ENCODE data around the gene KCNK15.

DNA sequence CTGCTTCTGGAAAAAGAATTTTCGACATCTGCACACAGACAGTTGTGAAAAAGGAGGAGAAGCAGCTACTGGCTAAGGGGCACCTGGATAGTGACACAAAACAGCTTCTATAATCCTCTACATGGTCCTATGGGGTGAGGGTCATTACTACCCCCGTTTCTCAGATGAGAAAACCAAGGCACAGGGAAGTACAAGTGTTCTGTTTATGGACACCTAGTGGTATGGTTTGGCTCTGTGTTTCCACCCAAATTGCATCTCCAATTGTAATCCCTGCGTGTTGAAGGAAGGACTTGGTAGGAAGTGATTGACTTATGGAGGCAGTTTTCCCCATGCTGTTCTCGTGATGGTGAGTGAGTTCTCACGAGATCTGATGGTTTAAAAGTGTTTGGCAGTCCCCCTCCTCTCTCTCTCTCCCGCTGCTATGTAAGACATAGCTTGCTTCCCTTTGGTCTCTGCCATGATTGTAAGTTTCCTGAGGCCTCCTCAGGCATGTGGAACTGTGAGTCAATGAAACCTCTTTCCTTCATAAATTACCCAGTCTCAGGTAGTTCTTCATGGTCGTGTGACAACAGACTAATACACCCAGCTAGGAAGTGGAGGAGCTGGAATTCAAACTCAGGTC, 2.5 kb upstream of the KCNK15 start:
- TF ChIP-seq, protein P1, sequence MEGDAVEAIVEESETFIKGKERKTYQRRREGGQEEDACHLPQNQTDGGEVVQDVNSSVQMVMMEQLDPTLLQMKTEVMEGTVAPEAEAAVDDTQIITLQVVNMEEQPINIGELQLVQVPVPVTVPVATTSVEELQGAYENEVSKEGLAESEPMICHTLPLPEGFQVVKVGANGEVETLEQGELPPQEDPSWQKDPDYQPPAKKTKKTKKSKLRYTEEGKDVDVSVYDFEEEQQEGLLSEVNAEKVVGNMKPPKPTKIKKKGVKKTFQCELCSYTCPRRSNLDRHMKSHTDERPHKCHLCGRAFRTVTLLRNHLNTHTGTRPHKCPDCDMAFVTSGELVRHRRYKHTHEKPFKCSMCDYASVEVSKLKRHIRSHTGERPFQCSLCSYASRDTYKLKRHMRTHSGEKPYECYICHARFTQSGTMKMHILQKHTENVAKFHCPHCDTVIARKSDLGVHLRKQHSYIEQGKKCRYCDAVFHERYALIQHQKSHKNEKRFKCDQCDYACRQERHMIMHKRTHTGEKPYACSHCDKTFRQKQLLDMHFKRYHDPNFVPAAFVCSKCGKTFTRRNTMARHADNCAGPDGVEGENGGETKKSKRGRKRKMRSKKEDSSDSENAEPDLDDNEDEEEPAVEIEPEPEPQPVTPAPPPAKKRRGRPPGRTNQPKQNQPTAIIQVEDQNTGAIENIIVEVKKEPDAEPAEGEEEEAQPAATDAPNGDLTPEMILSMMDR (IDR thresholded peaks at IDR 0.05) = no peak
- TF ChIP-seq EP300 (IDR thresholded peaks at IDR 0.05) = no peak
